ENCODE data around the gene CLCN6. TPM values are rescaled to one million over a fixed set of nuclear protein-coding genes. Genes with fewer than 3 reads are reported as not detected.

CLCN6 gene
- total RNA-seq, 1 experiment from 2014 or later, result 48.1 TPM

DNA sequence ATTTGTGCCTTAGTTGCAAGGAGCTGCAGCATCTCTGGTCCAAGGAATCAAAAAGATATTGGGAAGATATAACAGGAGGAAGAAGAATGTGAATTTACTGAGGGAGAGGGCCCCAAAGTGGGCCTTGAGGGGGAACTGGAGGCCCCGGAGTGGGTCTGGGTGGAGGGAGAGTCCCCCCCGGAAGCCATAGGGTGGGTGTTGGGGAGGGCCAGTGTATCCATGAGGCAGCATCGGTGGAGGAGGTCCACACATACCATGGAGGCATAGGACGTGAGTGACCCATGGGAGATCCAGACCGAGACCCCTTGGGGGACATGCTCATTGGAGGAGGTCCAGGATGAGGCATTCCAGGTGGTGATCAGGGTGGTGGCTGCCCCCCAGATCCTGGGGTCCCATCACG is 44.7 kb upstream of the CLCN6 start:
- no peaks in the 10 kb centered on the region for H3K4me1 ChIP-seq (ENCODE audit: insufficient read depth, low read length, poor library complexity, severe bottlenecking)
- H3K9me3 ChIP-seq (ENCODE audit: low read depth, low read length, poor library complexity, severe bottlenecking), result no peaks in the 10 kb centered on the region
- no peaks in the 10 kb centered on the region for H3K27me3 ChIP-seq (replicated peaks; ENCODE audit: insufficient read depth, low read depth, low read length, poor library complexity)
- H3K36me3 ChIP-seq (ENCODE audit: insufficient read depth, low read length, poor library complexity, severe bottlenecking), result no peaks in the 10 kb centered on the region
- H3K4me3 ChIP-seq (ENCODE audit: low read depth, low read length, poor library complexity, severe bottlenecking), result no peak overlapping the region
- DNase-seq (ENCODE audit: low spot score), result no peak
- H3K27ac ChIP-seq (ENCODE audit: low read depth, low read length, poor library complexity, severe bottlenecking), result no peak overlapping the region
- no TSS peak for BruUV-seq (replicated peaks)
- ChIA-PET CTCF (no interaction called here), POLR2A (ENCODE audit: low non-redundant PET) (no interaction called here)
- no peak for TF ChIP-seq EZH2 (IDR thresholded peaks at IDR 0.05; ENCODE audit: borderline replicate concordance, low read depth, low read length, poor library complexity, severe bottlenecking)
- no peak for TF ChIP-seq CTCF (conservative IDR thresholded peaks at IDR 0.05; ENCODE audit: low read depth, low read length)
- intact Hi-C loops (cut with micrococcal nuclease; ENCODE audit: unreplicated experiment), result no loop called here

GRCh38 chr1:11761988-11762406 is 44.0 kb upstream of the CLCN6 start, which contains the start of gene C1orf167:
Gene C1orf167 (plus strand): TSS chr1:11762193. CDS start chr1:11764401, 2,208 bp downstream.
- H3K4me3 ChIP-seq (ENCODE audit: low read depth, low read length, poor library complexity, severe bottlenecking), result no peak within 1 kb of the TSS
- H3K27ac ChIP-seq (ENCODE audit: low read depth, low read length, poor library complexity, severe bottlenecking), result no peak within 1 kb of the TSS
- no peaks in the 10 kb centered on the region for H3K27me3 ChIP-seq (replicated peaks; ENCODE audit: insufficient read depth, low read depth, low read length, poor library complexity)
- intact Hi-C loops (cut with micrococcal nuclease; ENCODE audit: unreplicated experiment), result no loop called here
- no peak for DNase-seq (ENCODE audit: low spot score)
- TF ChIP-seq EZH2 (IDR thresholded peaks at IDR 0.05; ENCODE audit: borderline replicate concordance, low read depth, low read length, poor library complexity, severe bottlenecking), result no peak
- no peak for TF ChIP-seq CTCF (conservative IDR thresholded peaks at IDR 0.05; ENCODE audit: low read depth, low read length)
- POLR2A ChIA-PET (ENCODE audit: low non-redundant PET), result no interaction called here
- H3K9me3 ChIP-seq (ENCODE audit: low read depth, low read length, poor library complexity, severe bottlenecking), result no peaks in the 10 kb centered on the region
- no TSS peak for BruUV-seq (replicated peaks)
- H3K4me1 ChIP-seq (ENCODE audit: insufficient read depth, low read length, poor library complexity, severe bottlenecking), result no peaks in the 10 kb centered on the region
- H3K36me3 ChIP-seq (ENCODE audit: insufficient read depth, low read length, poor library complexity, severe bottlenecking), result no peaks in the 10 kb centered on the region
- CTCF ChIA-PET, result no interaction called here

DNA sequence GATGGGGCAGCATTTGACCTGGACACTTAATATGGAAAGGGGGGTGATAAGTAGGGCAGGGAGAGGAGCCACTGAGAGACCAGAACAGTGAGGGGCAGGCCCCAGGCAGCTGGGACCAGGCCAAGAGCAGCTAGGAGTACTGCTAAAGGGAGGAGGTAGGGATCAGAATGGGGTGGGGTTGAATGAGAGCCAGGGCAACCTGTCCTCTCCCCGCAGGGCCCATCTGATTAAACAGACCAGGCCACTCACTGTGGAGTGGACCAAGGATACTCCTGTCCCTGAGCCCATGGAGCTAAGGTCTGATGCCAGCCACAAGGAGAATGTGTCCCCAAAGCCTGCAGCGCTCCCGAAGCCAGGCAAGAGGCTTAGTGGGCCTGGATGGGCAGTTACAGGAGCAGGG is 41.9 kb upstream of the CLCN6 start:
- Histone ChIP-seq H3K4me1 (ENCODE audit: insufficient read depth, low read length, poor library complexity, severe bottlenecking) (no peaks in the 10 kb centered on the region), H3K36me3 (ENCODE audit: insufficient read depth, low read length, poor library complexity, severe bottlenecking) (no peaks in the 10 kb centered on the region), H3K4me3 (ENCODE audit: low read depth, low read length, poor library complexity, severe bottlenecking) (no peak overlapping the region), H3K27me3 (replicated peaks; ENCODE audit: insufficient read depth, low read depth, low read length, poor library complexity) (no peaks in the 10 kb centered on the region), H3K27ac (ENCODE audit: low read depth, low read length, poor library complexity, severe bottlenecking) (no peak overlapping the region), H3K9me3 (ENCODE audit: low read depth, low read length, poor library complexity, severe bottlenecking) (no peaks in the 10 kb centered on the region)
- TF ChIP-seq EZH2 (IDR thresholded peaks at IDR 0.05; ENCODE audit: borderline replicate concordance, low read depth, low read length, poor library complexity, severe bottlenecking), result no peak
- no peak for TF ChIP-seq CTCF (conservative IDR thresholded peaks at IDR 0.05; ENCODE audit: low read depth, low read length)
- CTCF ChIA-PET, result interaction anchor here (0.6 kb wide), 1 partner anchor 210 kb away, joined by 4 read pairs; no protein-coding TSS in a partner anchor
- no TSS peak for BruUV-seq (replicated peaks)
- intact Hi-C loops (cut with micrococcal nuclease; ENCODE audit: unreplicated experiment), result no loop called here
- POLR2A ChIA-PET (ENCODE audit: low non-redundant PET), result no interaction called here
- DNase-seq (ENCODE audit: low spot score), result no peak

All from A673 (cell line).